ENCODE measurements around the gene TIMP2.

- TF ChIP-seq POLR2AphosphoS5 (IDR thresholded peaks at IDR 0.05) = no peak
- no peak for TF ChIP-seq CTCF (IDR thresholded peaks at IDR 0.05; ENCODE audit: poor library complexity, severe bottlenecking)
- TF ChIP-seq RAD21 (conservative IDR thresholded peaks at IDR 0.05) = no peak
- no peak for TF ChIP-seq REST (IDR thresholded peaks at IDR 0.05; ENCODE audit: borderline replicate concordance)
- TF ChIP-seq MXI1 (conservative IDR thresholded peaks at IDR 0.05; ENCODE audit: poor library complexity, severe bottlenecking) = no peak
- no peak for TF ChIP-seq SMC3 (conservative IDR thresholded peaks at IDR 0.05; ENCODE audit: poor library complexity)
- no peak for TF ChIP-seq EZH2 (IDR thresholded peaks at IDR 0.05; ENCODE audit: borderline replicate concordance, insufficient read depth, low read length, poor library complexity, severe bottlenecking)
Observed at GRCh38 chr17:78896834-78897663, 28.1 kb downstream of the TIMP2 start.
